Fibroblast of the aortic adventitia (primary cell): ENCODE data around the gene SLC25A39. TPM values are rescaled to one million over a fixed set of nuclear protein-coding genes. Genes with fewer than 3 reads are reported as not detected.

Experiments
- DNase-seq: peaks from one replicate; pipeline ENCODE4 v3.0.0-alpha.2; 2010; ENCODE audit warnings: low read depth
- H3K4me3 ChIP-seq: 2 replicates; pipeline ENCODE4 v1.5.1; 2011; ENCODE audit warnings: low read depth, mild to moderate bottlenecking, control low read depth, low read length, moderate library complexity
- CTCF ChIP-seq: IDR thresholded peaks from 2 replicates; pipeline ENCODE4 v1.5.1; 2011; ENCODE audit warnings: mild to moderate bottlenecking, low read length, control low read depth, inconsistent platforms; ENCODE audit not compliant: insufficient read depth
- total RNA-seq: library from RNA; depleted of rRNA; stranded (reverse); fragments of >200 nt; gene quantifications from 2 replicates; pipeline ENCODE4 v1.2.3, GENCODE V29; 2012; ENCODE audit warnings: low replicate concordance

Gene SLC25A39
- total RNA-seq, 1 donor: 61.5 TPM

GRCh38 chr17:44359006-44359405 is 34.4 kb upstream of the SLC25A39 start:
- no peak for DNase-seq
- H3K4me3 ChIP-seq: no peak overlapping the region
- no peak for TF ChIP-seq CTCF

DNA sequence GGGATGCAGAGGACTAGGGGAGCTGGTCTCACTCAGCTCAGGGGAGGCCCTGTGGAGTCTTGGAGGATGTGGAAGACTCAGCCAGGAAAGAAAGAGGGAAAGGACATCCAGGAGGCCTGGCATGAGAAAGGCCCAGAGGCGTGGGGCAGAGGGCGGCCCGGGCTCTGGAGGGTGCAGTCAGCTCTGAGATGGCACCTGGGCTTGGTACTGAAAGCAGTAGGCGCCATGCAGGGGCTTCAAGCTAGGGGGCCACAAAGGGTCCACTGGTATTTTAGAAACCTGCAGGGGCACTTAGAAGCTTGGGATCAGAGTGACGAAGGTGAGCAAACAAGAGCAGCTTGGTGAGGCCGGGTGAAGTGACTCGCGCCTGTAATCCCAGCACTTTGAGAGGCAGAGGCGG is 33.4 kb upstream of the SLC25A39 start:
- TF ChIP-seq CTCF: no peak
- no peak overlapping the region for H3K4me3 ChIP-seq
- DNase-seq: no peak

GRCh38 chr17:44356241-44356640 is 31.6 kb upstream of the SLC25A39 start:
- no peak overlapping the region for H3K4me3 ChIP-seq
- no peak for DNase-seq
- no peak for TF ChIP-seq CTCF

DNA sequence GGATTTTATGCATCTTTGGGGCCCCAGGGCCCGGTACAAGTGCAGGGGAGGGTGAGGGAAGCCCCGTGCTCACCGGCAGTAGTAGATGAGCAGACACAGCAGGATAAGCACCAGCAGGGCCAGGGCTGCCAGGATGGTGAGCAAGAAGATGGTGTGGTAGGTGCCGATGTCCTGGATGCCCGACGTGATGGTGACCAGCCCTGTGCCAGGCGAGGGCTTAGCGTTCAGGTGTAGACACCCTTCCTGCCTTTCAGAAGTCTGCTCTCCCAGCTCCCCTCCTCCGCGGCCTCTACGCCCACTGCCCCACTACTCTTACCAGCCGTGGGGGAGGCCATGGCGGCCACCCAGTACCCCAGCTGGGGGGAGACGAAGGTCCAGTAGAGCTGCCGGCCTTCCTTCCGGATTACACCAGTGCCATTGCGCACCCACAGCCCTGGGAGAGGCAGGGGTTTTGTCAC is 31.0 kb upstream of the SLC25A39 start:
- no peak for TF ChIP-seq CTCF
- DNase-seq: no peak
- no peak overlapping the region for H3K4me3 ChIP-seq

GRCh38 chr17:44354582-44355561 is 30.2 kb upstream of the SLC25A39 start:
- H3K4me3 ChIP-seq: no peak overlapping the region
- no peak for DNase-seq
- peak; percentile 42 for TF ChIP-seq CTCF

GRCh38 chr17:44353672-44354331 is 29.2 kb upstream of the SLC25A39 start:
- no peak for DNase-seq
- H3K4me3 ChIP-seq: peak overlapping the region; percentile 13
- no peak for TF ChIP-seq CTCF
